HUDEP-2 (cell line): ENCODE data around the gene FBP1.

ENCODE experiments used
- DNase-seq, 76 experiments: peaks; one replicate each; lab custom pipeline; 2025; ENCODE audit not compliant: unreplicated experiment in 76 of 76; lab: John Stamatoyannopoulos, UW

Gene FBP1

DNA sequence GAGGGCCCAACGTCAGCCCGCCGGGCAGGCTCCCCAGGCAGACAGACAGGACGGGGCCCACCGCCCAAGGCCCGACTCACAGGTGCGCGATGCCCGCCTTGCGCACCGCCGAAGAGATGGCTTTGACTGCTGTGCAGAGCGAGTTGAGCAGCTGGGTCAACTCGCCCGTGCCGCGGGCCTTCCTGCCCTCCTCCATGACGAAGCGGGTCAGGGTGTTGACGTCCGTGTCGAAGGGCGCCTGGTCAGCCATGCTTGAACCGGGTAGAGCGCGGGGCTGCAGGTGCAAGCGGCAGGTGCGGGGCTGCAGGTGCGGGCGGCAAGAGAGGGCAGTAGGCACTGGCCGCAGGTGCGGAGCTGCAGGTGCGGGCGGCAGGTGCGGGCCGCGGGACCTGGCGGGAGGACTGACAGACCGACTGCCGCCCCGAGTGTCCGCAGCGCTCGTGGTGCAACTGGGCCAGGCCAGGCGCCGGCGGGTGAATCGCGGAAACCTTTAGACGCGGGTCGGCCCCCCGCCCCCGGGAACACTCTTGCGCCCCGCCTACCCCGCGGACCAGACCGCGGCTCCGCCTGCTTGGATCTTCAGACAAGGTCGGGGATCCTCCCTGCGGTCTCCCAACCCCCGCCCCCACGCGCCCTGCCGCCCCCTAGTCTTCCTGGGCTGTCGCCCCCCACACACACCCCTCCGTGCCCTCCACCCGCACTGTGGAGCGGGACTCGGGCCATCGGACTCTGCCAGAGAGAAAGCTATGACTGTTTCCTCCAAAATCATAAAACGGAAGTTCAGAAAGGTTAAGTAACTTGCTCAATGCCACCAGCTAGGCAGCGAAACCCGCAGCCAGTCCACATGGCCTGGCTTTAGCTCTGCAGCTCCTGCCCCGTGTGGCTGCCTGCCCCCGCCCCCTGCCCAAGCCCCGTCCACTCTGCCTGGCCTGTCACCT lies at the start of gene FBP1:
Gene FBP1 (minus strand): TSS at position 458 of the 938 bp plus-strand sequence. CDS start 208 bp downstream, at position 250.
- peak in 6 of 76 experiments; percentile 3 to 27 (median 11) for DNase-seq

DNA sequence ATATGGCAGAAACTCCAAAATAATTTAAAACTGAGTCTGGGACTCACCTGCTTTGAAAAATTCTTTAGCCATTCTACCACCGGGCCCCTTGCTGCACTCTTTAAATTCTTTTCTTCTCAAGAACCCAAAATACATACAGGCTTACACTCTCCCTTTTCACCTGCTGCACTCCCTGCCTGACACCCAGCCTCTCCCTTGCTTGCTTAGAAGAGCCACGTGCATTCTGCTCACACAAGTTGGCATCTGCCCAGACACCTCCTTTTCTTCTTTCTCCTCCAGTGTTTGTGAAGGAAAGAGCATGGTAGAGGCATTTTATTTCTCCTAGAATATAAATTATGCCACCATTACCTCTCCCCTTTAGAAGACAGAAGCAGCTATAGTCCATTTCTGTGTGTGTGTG lies 48.1 kb upstream of the FBP1 start:
- no peak for DNase-seq

DNA sequence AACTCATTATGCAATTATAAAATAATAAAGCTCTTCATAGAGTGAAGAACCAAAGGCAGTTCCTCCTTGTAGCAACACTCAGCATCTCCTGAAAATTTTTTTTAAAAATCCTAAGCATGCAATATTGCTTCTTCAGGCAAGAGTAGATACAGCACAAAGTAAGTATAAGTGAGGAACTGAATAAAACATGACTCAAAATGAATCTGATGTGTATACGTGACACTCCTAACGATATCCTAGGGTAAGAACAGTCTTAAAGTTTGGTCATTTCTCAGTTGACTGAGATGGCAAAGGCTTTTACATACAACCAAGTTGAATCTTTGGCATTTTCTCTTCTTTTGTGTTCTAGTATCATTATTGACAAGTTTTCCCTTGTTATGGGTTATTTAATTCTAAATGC lies 46.0 kb upstream of the FBP1 start:
- DNase-seq, result peak in 1 of 76 experiments; percentile 2

DNA sequence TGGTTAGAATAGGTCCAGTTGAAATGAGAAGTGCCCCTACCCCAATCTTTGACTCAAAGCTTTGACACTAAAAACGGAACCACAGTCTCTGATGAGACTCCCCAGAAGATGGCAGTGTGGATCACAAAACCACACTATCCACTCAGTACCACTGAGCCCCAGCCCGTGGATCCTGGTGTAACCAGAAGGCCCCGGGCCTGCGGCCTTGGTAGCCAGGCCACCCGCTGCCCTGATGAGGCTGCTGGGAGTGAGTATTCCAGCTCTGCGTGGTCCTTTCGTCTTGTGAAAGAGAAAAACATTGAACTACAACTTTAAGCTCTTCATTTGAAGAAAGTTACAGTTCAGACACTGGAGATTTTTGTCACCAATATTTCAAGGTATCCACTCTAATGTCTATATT lies 42.2 kb upstream of the FBP1 start:
- peak in 56 of 76 experiments; percentile 3 to 63 (median 31) for DNase-seq

DNA sequence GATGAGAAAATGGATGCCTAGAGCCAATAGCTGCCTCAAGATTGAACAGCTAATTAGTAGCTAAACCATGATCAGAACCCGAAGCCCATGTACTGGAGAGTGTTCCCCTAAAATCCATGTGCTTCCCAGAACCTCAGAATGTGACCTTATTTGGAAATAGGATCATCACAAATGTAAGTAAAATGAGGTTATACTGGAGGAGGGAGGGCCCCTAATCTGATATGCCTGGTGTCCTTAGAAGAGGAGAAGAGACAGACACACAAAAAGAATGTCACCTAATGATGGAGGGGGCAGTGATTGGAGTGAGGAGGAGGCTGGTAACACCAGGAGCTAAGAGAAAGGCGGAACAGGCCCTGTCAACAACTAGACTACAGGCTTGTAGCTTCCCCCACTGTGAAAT lies 41.3 kb upstream of the FBP1 start:
- no peak for DNase-seq

DNA sequence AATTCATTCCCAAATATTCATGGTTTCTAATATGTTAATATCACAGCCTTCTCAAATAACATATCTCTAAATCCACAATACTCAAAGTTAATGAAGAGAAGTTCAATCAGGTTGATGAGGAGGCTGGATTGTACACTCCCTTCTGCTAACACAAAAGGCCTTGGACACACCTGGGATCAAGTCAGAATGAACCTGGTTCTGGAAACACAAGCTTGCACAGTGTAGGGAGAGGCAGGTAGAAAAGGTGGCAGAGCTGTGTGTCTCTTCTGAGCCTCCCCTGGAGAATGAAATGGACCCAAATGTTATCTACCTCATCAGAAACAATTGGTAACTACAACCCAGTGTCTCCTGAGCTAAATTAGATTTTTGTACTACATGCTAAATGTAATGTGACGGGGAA lies 40.7 kb upstream of the FBP1 start:
- no peak for DNase-seq

DNA sequence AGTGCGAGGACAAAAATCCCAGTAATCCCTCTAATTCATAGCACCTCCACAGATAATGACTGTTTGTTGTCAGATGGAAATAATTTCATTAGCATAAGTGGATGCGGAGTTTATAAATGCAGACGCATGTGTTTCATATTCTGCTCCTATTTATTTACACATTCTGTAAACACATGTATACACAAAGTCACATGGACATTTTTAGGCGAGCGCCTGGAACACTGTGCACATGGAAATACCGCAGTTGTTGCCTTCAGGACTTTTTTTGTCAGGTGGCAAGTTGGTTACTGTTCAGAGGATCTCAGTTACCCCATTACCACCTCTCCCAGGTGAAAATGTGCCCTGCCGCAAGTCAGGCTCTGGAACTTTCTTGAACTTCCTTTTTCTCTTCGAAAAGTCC lies 40.3 kb upstream of the FBP1 start:
- DNase-seq, result no peak

DNA sequence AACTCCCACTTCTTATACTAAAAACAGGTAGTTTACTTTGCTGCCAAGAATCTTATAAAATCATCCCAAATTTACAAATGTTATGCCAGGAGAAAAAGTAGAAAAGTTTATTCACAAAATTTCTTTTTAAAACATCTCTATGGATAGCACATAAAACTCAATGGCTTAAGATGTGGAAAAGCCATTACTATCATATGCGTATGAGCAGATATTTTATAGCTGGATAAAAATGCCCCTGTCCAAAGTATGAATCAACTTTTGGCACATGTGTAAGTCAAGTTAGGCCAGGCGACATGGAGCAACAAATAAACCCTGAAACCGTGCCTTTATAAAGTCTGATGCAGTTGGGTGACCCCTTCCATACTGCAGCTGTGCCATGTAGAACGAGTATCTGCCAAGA lies 38.6 kb upstream of the FBP1 start:
- DNase-seq, result no peak

DNA sequence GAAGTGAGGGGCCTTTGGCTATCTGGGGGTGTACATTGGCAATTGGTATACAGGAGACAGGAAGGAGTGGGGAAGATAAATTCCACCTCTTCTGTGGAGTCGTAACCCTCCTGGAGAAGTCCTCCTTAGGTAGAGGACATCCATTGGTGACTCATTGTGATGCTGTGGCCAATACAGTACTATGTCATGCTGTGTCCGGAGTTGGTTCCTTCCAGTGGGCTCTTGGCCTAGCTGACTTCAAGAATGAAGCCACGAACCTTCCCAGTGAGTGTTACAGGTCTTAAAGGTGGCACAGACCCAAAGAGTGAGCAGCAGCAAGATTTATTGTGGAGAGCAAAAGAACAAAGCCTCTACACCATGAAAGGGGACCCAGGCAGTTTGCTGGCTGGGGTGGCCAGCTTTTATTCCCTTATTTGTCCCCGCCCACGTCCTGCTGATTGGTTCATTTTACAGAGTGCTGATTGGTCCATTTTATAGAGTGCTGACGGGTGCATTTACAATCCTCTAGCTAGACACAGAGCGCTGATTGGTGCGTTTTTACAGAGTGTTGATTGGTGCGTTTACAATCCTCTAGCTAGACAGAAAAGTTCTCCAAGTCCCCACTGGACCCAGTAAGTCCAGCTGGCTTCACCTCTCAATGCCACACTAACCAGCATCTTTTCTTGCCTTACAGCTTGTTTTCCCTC lies 37.3 kb upstream of the FBP1 start:
- DNase-seq, result no peak

DNA sequence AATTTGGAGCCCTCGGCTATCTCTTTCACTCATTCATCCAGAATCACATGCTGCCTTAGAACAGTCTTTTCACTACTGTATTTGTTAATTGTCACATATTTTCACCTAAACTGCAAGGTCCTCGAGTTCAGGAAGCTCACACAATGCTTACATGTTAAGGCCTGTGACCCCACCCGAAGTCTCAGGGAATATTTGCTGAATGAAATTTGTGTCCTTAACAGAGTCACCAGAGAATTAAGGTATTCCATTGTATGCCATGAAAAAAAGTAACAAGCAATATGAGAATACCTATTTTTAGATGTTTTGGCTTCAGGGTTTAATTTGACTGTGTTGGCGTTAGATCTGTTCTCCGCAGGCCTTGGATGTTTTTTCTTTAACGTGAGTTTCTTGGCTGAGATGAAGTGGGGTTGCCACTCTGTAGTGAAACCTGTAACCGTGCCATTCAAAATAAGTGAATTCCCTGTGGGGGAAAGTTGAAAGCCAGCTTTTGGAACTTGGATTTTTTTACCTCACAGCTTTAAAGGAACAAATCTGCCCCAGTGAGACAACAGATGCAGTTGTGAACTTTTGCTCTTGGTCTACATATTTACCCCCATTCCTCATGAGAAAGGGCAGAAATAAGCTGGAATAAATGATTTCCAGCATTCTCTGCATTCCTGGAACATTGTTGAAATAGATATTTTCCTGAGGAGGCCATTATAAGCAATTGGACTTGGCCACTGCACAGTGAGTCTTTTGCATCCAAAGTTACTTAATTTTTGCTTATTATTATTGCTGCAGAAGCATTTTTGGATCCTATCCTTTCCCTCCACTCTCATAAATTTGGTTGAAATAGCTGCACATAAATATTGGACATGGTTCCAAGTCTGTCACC lies 35.9 kb upstream of the FBP1 start:
- DNase-seq, result no peak

DNA sequence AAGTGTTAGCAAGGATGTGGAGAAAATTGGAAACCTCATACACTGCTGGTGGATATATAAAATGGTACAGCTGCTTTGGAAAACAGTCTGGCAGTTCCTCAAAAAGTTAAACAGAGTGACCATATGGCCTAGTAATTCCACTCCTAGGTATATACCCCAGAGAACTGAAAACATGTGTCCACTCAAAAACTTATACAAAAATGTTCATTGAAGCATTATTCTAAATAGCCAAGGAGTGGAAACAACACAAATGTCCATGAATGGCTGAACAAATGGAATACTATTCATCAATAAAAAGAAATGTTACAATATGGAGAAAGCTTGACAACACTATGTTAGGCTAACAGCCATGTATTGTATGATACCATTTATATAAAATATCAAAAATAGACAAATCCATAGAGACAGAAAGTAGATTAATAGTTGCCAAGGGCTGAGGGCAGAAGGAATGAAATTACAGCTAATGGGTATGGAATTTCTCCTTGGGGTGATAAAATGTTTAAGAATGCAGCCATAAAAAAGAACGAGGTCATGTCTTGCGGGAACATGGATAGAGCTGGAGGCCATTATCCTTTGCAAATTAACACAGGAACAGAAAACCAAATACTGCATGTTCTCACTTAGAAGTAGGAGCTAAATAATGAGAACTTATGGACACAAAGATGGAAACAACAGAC lies 33.6 kb upstream of the FBP1 start:
- no peak for DNase-seq

DNA sequence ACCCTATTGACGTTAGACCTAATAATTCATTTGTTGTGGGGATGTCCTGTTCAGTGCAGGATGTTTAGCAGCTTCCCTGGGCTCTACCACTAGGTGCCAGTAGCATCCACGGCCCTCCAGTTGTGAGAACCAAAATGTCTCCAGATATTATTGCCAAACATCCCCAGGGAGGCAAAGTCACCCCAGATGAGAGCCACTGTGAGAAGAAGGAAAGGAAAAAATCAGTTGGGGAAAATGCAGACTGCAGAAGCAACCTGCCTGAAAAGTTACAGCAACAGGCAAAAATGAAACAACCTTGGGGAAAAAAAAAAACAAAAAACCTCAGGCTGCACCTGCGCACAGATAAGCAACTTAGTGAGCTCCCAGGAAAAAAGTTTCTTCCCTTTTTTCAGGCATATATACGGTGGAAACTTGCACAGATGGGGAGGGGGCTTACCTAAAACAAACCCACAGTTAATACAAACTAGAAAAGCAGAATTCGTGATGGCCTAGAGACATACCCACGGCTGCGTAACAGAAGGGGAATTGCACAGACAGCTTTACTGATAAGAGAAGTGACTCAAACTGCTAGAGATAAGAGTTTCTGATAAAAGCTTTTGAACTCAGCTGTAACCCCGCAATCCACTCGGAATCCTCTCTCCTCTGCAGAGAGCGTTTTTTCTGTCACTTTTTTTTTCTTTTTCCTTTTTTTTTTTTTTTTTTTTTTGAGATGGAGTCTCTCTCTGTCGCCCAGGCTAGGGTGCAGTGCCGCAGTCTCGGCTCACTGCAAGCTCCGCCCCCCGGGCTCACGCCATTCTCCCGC lies 29.8 kb upstream of the FBP1 start:
- DNase-seq, result peak in 54 of 76 experiments; percentile 3 to 67 (median 30)

DNA sequence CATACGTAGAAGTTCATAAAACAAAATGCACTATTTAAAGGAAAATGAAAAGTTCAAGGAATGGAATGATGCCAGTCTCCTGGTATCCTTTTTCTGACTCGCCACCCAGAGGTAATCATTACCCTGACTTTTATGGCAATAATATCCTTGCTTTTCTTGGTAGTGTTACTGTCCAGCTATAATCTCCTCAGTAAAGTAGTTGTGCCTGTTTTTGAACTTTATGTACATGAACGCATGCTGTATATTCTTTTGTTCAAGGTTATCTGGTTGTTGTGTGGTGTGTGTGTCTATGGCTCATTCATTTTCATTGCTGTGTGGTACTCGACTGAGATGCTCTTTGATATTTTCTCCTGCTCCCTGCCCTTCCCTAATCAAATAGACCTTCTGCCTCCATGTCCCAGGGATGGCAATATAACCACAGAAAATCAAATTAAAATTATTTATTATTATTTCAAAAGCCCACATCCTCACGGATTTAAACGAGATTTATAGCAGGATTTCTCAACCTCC lies 29.2 kb upstream of the FBP1 start:
- DNase-seq, result no peak

DNA sequence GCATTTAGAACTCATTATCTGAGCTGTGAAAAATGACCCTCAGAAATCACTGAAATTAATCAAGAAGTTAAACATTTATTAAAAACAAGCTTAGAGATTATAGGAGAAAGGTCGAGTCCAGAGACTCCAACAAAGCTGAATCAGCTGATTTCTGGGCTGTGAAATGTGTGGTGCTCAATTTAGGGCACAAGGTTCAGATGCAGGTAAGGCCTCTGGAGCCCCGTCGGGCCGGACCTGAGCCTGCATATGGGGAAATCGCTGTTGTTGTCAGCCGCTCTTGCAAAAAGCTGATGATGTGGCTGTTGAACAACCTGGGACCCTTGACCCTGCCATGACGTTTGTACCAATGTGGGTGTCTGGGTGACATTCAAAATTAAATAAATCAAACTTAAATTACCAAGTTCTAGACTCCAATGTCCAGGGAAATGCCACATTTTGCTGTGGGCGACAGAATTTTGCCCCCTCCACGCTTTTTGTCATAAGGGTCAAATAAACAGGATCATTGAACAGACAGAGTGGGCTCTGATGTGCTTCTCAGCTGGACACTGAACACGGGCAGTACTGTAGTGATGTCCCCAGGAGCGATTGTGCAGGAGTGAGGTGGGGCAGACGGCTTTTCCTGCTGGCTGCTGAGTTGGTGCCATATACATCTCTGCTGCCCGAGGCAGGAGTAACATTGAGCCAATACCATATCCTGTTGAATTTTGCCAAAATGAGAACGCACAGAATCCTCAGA lies 27.2 kb upstream of the FBP1 start:
- no peak for DNase-seq

DNA sequence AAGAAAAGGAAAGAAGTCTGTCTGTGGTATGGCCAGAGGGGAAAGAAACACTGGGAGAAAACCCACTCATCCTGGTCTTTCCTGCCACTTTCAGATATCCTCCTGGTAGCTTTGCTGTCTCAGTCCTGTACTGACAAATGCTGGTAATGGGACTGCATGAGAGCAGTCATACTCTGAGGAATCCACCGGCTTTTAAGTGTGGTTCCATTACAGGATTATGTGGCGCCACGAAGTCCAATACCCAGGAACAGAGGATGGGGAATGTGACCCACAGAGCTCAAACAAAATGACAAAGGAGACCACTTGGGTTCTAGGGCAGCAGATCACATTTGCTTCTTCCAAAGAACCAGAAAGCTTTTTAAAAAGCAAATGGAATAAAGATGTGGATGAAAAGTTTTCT lies 26.3 kb upstream of the FBP1 start:
- DNase-seq, result no peak

DNA sequence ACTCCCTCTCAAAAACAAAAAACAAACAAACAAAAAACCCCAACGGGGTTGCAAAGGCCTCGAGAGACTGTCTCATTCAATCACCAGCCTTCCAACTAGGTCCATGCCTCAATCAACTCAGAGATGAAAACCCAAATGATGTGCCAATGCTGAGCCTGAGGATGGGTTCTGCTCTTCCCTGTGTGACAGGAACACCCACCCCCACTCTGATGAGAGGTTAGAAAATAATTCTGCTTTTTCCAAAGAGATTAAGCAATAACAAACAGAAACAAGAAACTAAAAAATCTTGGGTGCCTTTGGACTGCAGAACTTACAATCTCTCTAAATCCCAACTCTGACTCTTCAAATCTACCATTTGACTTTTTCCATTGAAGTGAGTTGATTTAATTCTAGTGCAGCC lies 25.5 kb upstream of the FBP1 start:
- DNase-seq, result no peak

DNA sequence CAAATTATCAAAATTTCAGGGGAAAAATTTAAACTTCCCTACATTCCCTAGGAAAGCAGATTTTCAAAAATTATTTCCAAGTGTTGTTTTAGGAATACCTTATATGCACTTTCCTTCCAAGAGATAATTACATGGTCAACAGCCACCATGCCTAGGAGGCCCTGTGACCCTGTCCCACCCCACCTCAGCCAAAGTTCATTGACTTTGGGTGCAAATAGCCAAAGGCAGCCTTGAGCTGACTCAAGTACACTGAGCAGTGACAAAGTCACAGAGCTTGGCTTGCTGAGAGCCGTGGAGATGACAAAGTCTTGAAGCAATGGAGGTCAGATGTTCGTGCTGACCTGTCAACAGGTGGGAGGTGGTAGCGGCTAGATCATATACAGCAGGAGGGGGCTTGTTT lies 24.3 kb upstream of the FBP1 start:
- no peak for DNase-seq

DNA sequence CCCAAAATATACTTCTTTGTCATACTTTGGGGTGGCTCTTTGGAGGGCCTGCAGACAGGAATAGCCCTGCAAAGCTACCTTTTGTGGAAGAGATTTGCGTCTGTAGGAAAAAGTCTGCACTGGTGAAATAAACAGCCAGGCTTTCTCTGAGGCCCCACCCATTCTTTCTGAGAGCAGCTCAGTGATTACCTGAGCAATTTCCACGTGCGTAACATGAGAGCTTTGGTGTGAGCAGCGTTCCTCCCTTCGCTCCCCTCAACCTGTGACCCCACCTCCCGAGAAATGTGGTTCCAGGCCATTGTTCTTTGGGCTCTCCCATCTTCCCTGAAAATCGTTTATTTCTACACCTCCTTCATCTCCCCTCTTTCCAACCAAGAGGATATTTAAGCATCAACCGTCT lies 23.8 kb upstream of the FBP1 start:
- DNase-seq, result no peak
